Esophagus muscularis mucosa (tissue), 4 donors: ENCODE measurements around the gene OR10T2. TPM values are rescaled to one million over a fixed set of nuclear protein-coding genes. Genes with fewer than 3 reads are reported as not detected.

Experiments
- DNase-seq: peaks from one replicate; pipeline ENCODE4 v3.0.0-alpha.2; 2017; ENCODE audit errors: extremely low spot score
- H3K27ac ChIP-seq, 4 donors: fragments of 200-600 bp; sonication (generic); replicated peaks in 1 of 4; 1 replicate in 3 of 4; 2 replicates in 1 of 4; pipeline ENCODE4 v1.5.1; 2016 to 2019; ENCODE audit warnings: mild to moderate bottlenecking in 1 of 4
- H3K27me3 ChIP-seq, 4 donors: fragments of 200-600 bp; sonication (generic); one replicate each; pipeline versions ENCODE4 v1.5.1 to v1.6.0; 2016 to 2019
- H3K36me3 ChIP-seq, 4 donors: fragments of 200-600 bp; sonication (generic); one replicate each; pipeline ENCODE4 v1.5.1; 2016 to 2019
- H3K4me1 ChIP-seq, 4 donors: fragments of 200-600 bp; sonication (generic); one replicate each; pipeline ENCODE4 v1.5.1; 2016 to 2019
- H3K4me3 ChIP-seq, 4 donors: fragments of 200-600 bp; sonication (generic); 1 replicate in 2 of 4; 2 replicates in 2 of 4; pipeline ENCODE4 v1.5.1; 2016 to 2019; ENCODE audit warnings: mild to moderate bottlenecking in 4 of 4, moderate library complexity in 1 of 4
- H3K9me3 ChIP-seq, 4 donors: fragments of 200-600 bp; sonication (generic); 1 replicate in 3 of 4; 2 replicates in 1 of 4; pipeline ENCODE4 v1.5.1; 2016 to 2019
- CTCF ChIP-seq, 3 experiments: fragments of 200-600 bp in 2 of 3; fragments of 450-650 bp in 1 of 3; sonication (generic) in 2 of 3; IDR thresholded peaks; one replicate each; pipeline ENCODE4 v1.5.1; 2017 to 2019; ENCODE audit warnings: antibody characterized with exemption in 3 of 3, mild to moderate bottlenecking in 2 of 3, moderate library complexity in 1 of 3
- EP300 ChIP-seq: sonication (generic); formaldehyde crosslinking; IDR thresholded peaks from one replicate; pipeline ENCODE4 v1.6.1; 2017; ENCODE audit warnings: antibody characterized with exemption
- POLR2A ChIP-seq: fragments of 450-650 bp; IDR thresholded peaks from one replicate; pipeline ENCODE4 v1.6.1; 2017; ENCODE audit warnings: antibody characterized with exemption, moderate library complexity, mild to moderate bottlenecking, low read depth
- POLR2AphosphoS5 ChIP-seq, 2 donors: sonication (generic); formaldehyde crosslinking; IDR thresholded peaks; one replicate each; pipeline ENCODE4 v1.6.1; 2017; ENCODE audit warnings: antibody characterized with exemption in 2 of 2
- WGBS: methylation state at CpG from one replicate; pipeline ENCODE4 v1.1.5; 2018; 5-methylcytosine and 5-hydroxymethylcytosine counted together
- intact Hi-C: fragments of 100-400 bp; cut with DNase I; formaldehyde crosslinking; loops from one replicate; pipeline ENCODE4 v1.15.1; 2023
- total RNA-seq, 4 donors: library from RNA; depleted of rRNA; stranded (reverse); fragments of >200 nt; gene quantifications; one replicate each; pipeline versions ENCODE4 v1.1.0 to v1.2.1, GENCODE V29; 2016

Gene OR10T2
- total RNA-seq, 4 donors from 2014 or later = not detected

GRCh38 chr1:158371188-158371953 is 27.9 kb downstream of the OR10T2 start:
- H3K27me3 ChIP-seq = no peaks in the 10 kb centered on the region
- H3K9me3 ChIP-seq = peaks cover 0 to 26% (median 13%) of the 10 kb centered on the region in 4 donors
- 83% methylated on average over 4 of the region's 6 CpGs for WGBS
- TF ChIP-seq CTCF (IDR thresholded peaks at IDR 0.05) (no peak), POLR2A (no peak)
- H3K4me1 ChIP-seq = no peaks in the 10 kb centered on the region
- no peak overlapping the region for H3K4me3 ChIP-seq
- no peak overlapping the region for H3K27ac ChIP-seq
- H3K36me3 ChIP-seq = no peaks in the 10 kb centered on the region
- no peak for DNase-seq
- intact Hi-C loops = no loop called here

DNA sequence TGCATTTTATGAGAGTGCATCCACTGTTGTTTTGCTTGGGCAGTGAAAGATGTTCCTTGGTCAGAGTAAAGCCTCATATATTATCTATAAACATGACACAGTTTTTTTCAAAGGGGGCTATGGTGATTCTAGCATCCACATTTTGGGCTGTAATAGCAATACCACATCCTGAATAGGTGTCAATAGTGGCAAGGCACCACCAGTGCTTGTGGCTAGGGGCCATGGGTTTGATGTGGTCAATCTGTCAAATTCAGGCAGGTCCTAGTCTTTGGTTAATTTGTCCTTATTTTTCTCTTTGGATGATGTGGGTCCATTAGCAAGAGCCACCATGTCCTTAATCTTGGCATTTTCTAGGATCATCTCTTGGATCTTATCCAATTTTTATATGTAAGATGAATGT is 32.5 kb downstream of the OR10T2 start:
- TF ChIP-seq CTCF (IDR thresholded peaks at IDR 0.05) = no peak
- TF ChIP-seq POLR2AphosphoS5 (IDR thresholded peaks at IDR 0.05) = no peak
- TF ChIP-seq POLR2A = no peak
- no peak for TF ChIP-seq EP300
- intact Hi-C loops = no loop called here

GRCh38 chr1:158362941-158363340 is 36.3 kb downstream of the OR10T2 start:
- WGBS = 60% methylated on average over 1 of the region's 1 CpG
- Histone ChIP-seq H3K4me3 (no peak overlapping the region), H3K27me3 (no peaks in the 10 kb centered on the region), H3K27ac (no peak overlapping the region), H3K36me3 (no peaks in the 10 kb centered on the region), H3K9me3 (no peaks in the 10 kb centered on the region), H3K4me1 (no peaks in the 10 kb centered on the region)
- intact Hi-C loops = no loop called here
- no peak for DNase-seq
- no peak for TF ChIP-seq EP300
- TF ChIP-seq POLR2A = no peak
- no peak for TF ChIP-seq CTCF (IDR thresholded peaks at IDR 0.05)
- TF ChIP-seq POLR2AphosphoS5 (IDR thresholded peaks at IDR 0.05) = no peak

More for the DNA sequence above, 32.5 kb downstream of the OR10T2 start:
- peaks cover 0 to 9% (median 5%) of the 10 kb centered on the region in 4 donors for H3K9me3 ChIP-seq
- H3K36me3 ChIP-seq = no peaks in the 10 kb centered on the region
- H3K27me3 ChIP-seq = no peaks in the 10 kb centered on the region
- DNase-seq = no peak
- H3K4me3 ChIP-seq = no peak overlapping the region
- no peak overlapping the region for H3K27ac ChIP-seq
- H3K4me1 ChIP-seq = no peaks in the 10 kb centered on the region

GRCh38 chr1:158362482-158362881 is 36.8 kb downstream of the OR10T2 start:
- H3K4me1 ChIP-seq = no peaks in the 10 kb centered on the region
- H3K36me3 ChIP-seq = no peaks in the 10 kb centered on the region
- WGBS = 61% methylated on average over 1 of the region's 1 CpG
- no peaks in the 10 kb centered on the region for H3K27me3 ChIP-seq
- intact Hi-C loops = no loop called here
- no peak overlapping the region for H3K27ac ChIP-seq
- H3K9me3 ChIP-seq = no peaks in the 10 kb centered on the region
- H3K4me3 ChIP-seq = no peak overlapping the region
- no peak for DNase-seq
- TF ChIP-seq POLR2AphosphoS5 (IDR thresholded peaks at IDR 0.05) = no peak
- TF ChIP-seq CTCF (IDR thresholded peaks at IDR 0.05) = no peak
- TF ChIP-seq EP300 = no peak
- TF ChIP-seq POLR2A = no peak

GRCh38 chr1:158357441-158357840 is 41.8 kb downstream of the OR10T2 start:
- 71% methylated on average over 1 of the region's 1 CpG for WGBS
- TF ChIP-seq POLR2A = no peak
- no peak for TF ChIP-seq EP300
- no peak for TF ChIP-seq POLR2AphosphoS5 (IDR thresholded peaks at IDR 0.05)
- TF ChIP-seq CTCF (IDR thresholded peaks at IDR 0.05) = no peak

More at GRCh38 chr1:158357441-158357840, 41.8 kb downstream of the OR10T2 start:
- Histone ChIP-seq H3K9me3 (no peaks in the 10 kb centered on the region), H3K36me3 (no peaks in the 10 kb centered on the region), H3K27me3 (no peaks in the 10 kb centered on the region), H3K4me3 (no peak overlapping the region), H3K27ac (no peak overlapping the region), H3K4me1 (no peaks in the 10 kb centered on the region)
- no peak for DNase-seq
- intact Hi-C loops = no loop called here
